Subcutaneous adipose tissue (tissue), 4 donors: ENCODE measurements around the gene SUCO. TPM values are rescaled to one million over a fixed set of nuclear protein-coding genes. Genes with fewer than 3 reads are reported as not detected.

Source experiments
- total RNA-seq, 4 donors: library from RNA; depleted of rRNA; stranded (reverse); fragments of >200 nt; gene quantifications; one replicate each; pipeline ENCODE4 v1.1.0, GENCODE V29; 2016
- TF ChIP-seq, protein P1 (sequence below): fragments of 450-650 bp; IDR thresholded peaks from one replicate; pipeline ENCODE4 v1.5.1; 2016; ENCODE audit warnings: low read depth, mild to moderate bottlenecking, control low read depth, antibody characterized with exemption, moderate library complexity

Gene SUCO
- total RNA-seq, 4 donors from 2014 or later, result 26.9 to 35.9 (median 32.8) TPM

DNA sequence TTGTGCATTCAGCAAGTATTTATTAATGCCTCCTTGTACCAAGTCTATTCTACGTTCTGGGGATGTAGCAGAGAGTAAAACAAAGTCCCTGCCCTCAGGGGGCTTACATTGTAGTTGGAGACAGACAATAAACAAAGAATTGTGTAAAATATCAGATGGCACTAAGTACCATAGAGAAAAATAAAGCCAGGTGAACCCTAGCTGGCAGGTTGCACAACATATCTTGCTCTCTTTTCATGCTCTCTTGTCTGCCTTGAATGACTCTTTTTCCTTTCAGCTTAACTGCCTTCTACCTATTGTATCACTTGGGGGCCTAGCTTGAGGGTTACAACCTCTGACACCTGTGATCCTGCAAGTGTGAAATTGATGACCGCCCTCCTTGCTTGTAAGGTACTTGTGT, 105.3 kb downstream of the SUCO start:
- TF ChIP-seq, protein P1, sequence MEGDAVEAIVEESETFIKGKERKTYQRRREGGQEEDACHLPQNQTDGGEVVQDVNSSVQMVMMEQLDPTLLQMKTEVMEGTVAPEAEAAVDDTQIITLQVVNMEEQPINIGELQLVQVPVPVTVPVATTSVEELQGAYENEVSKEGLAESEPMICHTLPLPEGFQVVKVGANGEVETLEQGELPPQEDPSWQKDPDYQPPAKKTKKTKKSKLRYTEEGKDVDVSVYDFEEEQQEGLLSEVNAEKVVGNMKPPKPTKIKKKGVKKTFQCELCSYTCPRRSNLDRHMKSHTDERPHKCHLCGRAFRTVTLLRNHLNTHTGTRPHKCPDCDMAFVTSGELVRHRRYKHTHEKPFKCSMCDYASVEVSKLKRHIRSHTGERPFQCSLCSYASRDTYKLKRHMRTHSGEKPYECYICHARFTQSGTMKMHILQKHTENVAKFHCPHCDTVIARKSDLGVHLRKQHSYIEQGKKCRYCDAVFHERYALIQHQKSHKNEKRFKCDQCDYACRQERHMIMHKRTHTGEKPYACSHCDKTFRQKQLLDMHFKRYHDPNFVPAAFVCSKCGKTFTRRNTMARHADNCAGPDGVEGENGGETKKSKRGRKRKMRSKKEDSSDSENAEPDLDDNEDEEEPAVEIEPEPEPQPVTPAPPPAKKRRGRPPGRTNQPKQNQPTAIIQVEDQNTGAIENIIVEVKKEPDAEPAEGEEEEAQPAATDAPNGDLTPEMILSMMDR, result no peak

DNA sequence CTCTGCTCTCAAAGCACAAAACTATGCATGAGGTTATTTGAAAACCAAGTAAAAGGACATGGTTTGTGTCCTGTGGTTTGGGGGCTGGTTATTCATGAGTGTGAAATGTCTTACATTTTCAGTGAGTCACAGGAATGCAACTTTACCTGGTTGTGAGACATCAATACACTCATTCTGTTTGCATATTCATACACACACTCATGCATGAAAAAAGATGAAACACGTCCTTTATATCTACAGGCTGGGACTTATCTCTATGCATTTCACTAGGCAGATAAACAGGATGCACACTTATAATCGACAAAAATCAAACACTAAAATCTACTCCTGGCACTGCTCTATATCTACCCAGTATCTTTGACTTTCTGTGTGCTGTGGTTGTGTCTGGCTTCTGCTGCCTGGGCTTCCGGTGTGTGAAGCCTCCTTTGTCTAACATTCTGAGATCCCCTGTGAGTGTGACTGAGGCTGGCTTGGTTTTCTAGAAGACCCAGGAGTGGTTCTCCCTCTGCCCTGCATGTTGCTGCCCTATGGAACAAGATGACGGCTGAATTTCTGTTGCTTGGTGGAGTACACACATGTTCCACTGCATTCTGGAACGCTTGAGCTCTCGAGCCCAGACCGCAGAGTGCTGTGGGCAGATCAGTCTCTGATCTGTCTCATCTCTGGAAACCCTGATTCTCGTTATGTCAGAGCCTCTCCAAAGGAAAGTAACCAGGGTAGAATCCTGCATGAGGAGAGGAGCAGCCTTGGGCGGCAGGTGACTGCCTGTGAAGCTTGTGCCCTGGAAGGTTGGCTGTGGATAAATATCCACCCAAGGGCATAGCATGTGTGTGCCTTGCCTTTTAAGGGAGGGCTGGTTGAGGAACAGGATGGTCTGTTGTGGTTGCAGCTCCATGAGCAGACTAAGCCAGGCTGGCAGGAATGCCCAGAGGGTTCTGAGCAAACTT, 106.2 kb downstream of the SUCO start:
- TF ChIP-seq, protein P1, result no peak

DNA sequence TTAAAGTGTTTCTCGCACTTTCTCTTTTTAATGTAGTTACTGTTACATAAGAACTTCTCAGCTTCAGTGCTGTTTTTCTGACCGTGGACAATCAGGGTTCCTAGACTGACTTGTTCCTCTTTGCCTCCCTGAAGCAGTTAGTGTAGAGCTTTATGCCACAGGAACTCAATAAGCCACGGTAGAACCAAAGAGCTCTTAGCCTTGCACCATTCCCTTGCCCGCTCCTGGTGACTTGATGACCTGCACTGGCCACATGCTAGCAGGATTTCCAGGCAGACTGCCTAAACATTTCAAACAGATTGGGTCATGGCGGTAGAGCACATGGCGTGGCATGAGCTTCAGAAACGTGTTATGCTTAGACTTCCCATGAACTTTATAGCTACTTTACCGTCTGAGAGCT, 107.2 kb downstream of the SUCO start:
- TF ChIP-seq, protein P1, result no peak

DNA sequence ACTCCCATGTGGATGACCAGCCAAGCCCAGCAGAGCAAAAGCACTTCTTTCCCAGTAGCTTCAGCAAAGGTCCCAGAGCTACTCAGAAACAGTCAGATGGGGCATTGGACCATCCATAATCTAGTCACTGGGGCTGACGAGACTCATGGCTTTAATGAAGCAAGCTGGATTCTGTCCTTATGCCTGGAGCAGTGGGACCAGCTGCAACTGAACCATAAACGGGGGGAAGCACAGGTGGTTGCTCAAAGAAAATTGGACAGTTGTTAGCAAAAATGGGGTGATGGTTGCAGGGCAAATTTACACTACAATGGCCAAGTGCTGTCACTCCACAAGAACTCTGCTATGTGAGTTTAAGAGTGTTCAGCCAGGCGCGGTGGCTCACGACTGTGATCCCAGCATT, 108.5 kb downstream of the SUCO start:
- TF ChIP-seq, protein P1, result no peak

DNA sequence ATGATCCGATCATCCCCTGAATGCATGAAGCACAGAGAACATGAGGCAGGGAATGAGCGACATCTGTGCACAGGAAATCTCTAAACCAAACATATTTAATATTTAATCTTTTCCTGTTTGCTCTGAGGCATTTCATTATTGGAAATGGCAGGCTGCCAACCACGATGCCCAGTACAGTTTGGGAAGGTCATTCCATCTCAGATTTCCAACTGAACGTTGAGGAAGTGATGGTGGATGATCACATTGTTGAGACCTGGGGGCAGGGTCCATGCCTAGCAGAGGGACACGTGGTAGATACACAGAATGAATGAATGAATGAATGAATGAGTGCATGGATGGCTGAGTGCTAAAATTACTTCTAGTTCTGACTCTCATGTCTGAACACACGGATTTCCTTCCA, 110.0 kb downstream of the SUCO start:
- TF ChIP-seq, protein P1, result no peak

DNA sequence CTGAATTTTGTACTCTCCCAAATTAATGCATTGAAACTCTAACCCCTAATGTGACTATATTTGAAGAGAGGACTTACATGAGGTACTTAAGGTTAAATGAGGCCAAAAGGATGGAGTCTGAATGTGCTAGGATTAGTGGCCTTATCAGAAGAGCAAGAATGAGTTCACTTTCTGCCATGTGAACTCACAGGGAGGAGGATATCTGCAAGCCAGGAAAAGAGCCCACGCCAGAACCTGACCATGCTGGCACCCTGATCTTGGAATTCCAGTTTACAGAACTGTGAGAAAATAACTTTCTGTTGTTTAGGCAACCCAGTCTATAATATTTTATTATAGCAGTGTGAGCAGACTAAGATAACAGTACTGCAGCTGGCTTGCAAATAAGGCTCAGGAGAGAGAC, 113.7 kb downstream of the SUCO start:
- TF ChIP-seq, protein P1, result no peak

DNA sequence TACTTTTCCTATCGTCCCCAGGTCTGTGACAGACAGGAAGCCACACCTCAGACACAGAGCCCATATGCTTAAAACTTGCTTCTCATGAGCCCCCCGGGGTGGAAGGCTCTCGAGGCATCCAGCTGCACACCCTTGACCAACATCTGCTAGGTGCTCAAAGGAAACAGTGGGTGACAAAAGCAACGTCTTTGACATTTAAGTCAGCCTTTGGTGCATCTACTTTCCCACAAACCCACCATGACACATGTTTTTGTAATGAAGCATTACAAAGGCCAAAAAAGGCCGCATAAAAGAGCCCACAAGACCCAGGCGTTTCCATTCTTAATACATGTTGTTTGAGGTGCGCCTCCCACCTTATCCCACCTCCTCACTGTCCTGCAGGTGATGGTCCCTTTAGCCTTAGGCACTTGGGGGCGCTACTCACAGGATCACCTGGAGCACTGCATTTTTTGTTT, 114.2 kb downstream of the SUCO start:
- TF ChIP-seq, protein P1, result no peak
